ENCODE measurements around the gene HDHD2.
"Not testable (repeated sequence)": the region's sequence is repeated elsewhere in the genome, so short reads cannot be mapped to it uniquely, and the experiment has no call there.

HDHD2 gene, protein sequence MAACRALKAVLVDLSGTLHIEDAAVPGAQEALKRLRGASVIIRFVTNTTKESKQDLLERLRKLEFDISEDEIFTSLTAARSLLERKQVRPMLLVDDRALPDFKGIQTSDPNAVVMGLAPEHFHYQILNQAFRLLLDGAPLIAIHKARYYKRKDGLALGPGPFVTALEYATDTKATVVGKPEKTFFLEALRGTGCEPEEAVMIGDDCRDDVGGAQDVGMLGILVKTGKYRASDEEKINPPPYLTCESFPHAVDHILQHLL

DNA sequence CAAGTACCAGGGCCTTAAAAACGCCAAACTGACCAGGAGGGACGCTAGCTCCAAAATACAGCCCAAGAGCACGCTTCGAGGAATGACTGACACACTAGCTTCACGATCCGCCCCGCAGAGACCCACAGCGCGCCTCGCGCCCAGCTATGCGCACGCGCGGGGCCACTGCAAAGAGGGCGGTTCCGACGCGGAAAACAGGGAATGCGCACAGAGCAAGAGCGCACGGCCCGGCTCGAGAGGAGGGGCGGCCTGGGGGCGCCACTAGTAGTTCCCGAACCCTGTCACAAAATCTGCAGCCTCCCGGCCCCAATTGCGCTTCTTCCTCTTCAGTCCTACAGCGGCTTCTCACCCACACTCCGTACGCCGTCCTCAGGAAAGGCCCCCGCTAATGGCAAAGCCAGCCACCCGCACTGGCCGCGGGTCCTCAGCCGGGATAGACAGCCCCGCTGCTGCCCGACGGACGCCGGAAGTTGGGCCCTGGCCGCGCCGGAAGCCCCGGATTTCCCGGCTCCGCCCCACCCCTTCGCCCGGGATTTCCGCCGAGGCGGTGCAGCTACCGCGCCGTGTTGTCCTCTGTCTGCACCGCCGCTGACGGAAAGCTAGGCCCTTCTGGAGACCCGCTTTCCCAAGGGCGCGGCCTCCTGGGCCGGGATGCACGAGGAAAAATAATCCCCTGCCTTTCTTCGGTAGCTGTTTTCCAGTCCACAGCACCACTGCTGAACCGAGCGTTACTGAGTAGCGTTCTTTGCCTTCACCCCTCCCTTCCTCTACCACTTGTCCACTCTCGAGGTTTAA lies at the start of gene HDHD2:
Gene HDHD2, minus strand, starts transcription at position 472 of the 795 bp plus-strand sequence. CDS start 14,061 bp downstream, outside the sequence.
- DNase-seq: peak; percentile 84

DNA sequence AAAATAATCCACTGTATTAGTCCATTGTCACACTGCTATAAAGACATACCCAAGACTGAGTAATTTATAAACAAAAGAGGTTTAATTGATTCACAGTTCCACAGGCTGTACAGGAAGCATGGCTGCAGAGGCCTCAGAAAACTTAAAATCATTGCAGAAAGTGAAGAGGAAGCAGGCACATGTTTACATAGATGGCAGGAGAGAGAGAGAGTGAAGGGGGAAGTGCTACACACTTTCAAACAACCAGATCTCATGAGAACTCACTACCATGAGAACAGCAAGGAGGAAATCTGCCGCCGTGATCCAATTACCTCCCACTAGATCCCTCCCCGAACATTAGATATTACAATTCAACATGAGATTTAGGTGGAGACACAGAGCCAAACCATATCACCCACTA lies 45.7 kb upstream of the HDHD2 start:
- not testable (repeated sequence) for DNase-seq

DNA sequence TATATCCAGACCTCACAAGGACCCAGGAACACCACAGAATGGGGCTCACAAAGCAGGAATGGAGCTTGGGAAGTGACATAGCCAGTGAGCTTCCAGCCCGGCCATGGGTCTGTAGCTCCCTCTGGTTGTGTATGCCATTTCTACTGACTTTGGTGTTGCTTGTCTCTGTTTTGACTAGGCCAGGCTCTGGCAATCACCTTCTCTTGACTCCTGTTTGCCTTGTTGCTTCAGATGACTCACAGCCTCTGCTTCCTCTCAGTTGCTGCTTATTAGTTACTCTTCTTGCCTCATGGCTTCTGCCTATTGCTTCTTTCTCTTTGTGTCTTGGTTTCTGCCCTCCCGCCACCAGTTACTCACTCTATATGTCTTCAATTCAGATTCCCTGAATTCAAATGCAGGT lies 41.7 kb upstream of the HDHD2 start:
- DNase-seq: no peak

DNA sequence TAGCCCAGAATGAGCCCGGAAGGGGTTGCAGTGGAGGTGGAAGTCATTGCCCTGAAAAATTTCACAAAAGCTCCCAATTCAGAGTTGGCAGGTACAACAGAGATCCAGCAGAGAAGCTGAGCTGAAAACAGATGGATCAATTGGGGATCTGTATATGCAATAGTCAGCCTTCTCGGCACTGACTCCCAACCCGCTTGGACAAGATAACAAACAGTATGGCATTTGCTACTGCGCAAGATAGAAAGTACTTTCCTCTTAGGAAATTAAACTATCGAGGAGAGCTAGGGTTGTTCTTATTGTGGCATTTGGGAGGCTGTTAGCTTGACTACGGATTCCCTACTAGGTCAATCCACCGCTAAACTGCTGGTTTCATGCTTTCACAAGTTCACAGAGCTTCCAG lies 37.4 kb upstream of the HDHD2 start:
- no peak for DNase-seq

DNA sequence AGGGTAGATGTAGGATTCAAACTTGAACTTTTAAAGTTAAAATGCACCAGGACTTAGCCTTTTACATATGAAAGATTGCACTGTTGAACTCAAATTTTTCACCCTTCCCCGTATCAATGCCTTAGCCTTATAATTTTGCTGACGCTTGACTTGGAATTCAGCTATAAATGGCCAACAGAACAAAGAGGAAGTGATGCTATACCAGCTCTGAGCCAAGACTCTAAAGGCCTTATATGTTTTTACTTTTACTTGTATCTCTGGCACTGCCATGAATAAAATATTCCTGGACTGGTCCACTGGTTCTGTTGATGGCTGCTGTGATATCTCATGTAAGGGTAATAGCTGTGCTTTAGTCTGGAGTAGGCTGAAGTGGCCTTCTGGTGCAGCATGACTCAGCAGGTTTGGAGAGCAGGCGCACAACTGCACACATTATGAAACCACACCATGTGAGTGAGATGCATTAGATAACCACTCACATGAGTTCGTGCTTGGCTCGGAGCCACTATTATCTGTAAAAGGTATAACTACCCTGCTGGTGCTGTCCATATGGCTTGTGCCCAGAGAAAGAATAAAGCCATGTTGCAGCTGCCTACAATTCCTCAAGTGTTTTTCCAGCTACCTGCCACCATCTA lies 34.2 kb upstream of the HDHD2 start:
- no peak for DNase-seq

DNA sequence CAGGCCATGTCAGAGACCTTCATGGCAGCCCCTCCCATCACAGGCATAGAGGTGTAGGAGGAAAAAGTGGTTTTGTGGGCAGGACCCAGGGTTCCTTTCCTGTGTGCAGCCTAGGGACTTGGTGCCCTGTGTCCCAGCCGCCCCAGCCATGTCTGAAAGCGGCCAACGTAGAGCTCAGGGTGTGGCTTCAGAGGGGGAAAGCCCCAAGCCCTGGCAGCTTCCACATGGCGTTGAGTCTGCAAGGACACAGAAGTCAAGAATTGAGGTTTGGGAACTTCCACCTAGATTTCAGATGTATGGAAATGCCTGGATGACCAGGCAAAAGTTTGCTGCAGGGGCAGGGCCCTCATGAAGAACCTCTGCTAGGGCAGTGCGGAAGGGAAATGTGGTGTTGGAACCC lies 31.9 kb upstream of the HDHD2 start:
- not testable (repeated sequence) for DNase-seq

DNA sequence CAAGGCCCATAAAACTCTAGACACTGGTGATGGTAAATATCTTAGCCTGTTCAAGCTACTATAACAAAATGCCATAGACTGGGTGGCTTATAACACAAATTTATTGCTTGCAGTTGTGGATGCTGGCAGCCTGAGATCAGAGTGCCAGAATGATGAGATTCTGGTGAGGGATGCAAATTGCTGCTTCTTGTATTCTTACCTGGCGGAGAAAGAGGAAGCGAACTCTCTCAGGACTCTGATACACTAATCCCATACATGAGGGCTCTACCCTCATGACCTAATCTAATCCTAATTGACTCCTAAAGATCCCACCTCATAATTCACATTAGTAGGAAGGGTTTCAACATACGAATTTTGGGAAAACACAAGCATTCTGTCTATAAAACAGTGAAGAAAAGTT lies 30.5 kb upstream of the HDHD2 start:
- DNase-seq: no peak

DNA sequence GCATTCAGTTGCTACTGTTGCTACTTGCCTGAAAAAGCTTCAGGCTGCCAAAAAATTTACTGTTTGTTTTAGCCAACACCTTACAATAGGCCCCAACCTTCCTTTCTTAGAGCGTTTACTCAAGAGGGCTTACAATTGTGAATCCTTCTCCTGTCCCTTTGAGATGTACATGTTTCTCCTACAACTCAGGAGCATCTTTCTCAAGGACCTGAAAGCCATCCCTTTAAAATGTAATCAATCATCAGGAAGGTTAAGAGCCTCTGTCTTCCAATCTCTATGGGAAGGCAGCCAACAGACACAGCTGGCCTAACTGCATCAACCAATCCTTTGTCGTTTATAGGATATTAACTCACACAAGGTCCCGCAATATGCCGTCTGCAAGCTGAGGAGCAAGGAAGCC lies 29.2 kb upstream of the HDHD2 start:
- DNase-seq: no peak

DNA sequence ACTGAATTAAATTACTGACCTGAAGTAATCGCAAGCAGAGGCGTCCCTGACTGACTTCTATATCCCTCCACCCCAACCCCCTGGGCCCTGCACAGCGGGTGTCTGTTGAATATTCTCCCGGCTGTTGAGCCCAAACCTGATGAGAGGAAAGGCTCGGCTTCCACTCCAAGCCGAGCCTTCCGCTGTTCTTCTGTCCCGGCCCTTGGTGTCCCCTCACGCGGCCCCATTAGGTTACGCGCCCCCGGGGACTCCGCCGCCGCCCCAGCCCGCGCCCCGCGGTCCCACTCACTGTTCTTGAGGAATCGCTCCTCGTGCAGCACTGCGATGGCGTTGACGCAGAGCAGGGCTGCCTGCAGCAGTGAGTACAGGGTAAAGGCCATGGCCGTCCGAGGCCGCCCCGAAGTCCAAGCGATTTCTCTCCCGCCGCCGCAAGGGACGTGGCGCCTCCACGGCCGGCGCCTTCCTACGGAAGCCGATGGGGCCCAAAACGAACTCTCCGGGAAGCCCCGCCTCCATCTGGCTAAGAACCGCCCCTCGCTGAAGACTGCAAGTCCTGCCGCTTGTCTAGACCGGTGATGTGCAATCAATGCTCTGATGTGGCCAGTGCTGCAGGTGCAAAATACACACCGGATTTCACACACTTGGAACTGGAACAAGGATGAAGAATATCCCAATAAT lies 25.7 kb upstream of the HDHD2 start, which contains the start of gene IER3IP1:
Gene IER3IP1, minus strand, starts transcription at position 467 of the 678 bp plus-strand sequence. Its CDS starts 87 bp downstream, at position 380.
- peak; percentile 91 for DNase-seq

DNA sequence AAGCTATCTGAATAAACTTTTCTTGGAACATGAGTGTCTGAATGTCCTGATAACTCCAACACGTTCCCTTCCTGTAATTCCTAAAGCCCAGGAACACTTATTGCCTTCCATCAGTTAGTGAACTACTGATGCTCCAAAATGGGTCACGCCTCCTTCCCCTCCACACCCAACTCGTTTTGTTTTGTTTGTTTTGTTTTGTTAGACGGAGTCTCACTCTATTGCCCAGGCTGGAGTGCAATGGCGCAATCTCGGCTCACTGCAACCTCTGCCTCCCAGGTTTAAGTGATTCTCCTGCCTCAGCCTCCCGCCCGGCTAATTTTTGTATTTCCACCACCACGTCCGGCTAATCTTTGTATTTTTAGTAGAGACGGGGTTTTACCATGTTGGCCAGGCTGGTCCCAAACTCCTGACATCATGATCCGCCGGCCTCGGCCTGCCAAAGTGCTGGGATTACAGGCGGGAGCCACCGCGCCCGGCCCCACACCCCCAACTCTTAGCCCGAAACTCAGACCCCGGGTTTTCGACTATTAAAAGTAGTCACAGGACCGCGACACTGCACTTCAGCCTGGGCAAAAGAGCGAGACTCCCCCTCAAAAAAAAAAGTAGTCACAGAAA lies 25.1 kb upstream of the HDHD2 start:
- DNase-seq: no peak

DNA sequence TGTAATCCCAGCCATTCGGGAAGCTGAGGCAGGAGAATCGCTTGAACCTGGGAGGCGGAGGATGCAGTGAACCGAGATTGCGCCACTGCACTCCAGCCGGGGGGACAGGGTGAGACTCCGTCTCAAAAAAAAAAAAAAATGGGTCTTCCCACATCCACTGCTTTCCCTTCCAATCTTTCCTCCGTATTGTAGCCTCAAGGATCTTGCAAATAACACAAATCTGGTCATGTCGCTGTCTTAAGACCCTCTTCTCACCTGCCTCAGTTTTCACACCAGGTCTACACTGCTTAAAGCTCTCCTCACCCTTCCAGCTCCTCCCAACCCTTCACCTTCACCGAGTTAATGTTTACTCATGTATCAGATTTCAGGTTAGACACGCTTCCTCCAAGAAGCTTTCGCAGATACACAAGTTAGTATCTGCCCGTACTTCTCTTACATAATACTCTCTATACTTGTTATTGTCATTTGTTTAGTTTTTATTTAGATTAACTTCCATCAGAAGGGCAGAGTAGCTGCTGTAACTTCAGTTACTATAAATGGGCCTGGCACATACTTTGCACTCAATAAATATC lies 24.3 kb upstream of the HDHD2 start:
- DNase-seq: no peak

DNA sequence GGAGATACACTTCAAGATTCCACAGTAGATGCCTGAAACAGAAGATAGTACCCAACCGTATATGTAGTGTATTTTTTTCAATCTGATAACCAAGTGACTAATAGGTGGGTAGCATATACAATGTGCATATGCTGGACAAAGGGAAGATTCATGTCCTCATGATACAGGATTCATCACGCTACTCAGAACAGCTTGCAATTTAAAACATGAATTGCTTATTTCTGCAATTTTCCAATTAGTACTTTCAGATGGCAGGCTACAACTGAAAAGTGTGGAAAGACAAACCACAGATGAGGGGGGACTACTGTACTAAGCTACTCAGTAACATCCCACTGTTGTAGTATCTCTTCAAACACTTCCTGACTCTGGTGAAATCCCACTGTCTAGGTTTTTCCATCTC lies 22.2 kb upstream of the HDHD2 start:
- no peak for DNase-seq

DNA sequence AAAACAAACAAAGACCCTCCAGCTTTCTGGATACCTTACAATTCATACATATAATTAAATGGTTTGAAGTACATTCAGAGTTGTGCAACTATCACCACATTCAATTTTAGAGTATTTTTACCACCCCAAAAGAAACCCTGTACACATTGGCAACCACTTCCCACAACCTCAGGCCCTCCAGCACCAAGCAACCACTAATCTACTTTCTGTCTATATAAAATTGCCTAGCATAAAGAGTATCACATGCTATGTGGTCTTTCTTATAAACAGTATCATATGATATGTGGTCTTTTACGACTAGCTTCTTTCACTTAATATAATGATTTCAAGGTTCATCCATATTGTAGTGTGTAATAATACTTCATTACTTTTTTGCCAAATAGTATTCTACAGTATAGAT lies 18.6 kb upstream of the HDHD2 start:
- no peak for DNase-seq

DNA sequence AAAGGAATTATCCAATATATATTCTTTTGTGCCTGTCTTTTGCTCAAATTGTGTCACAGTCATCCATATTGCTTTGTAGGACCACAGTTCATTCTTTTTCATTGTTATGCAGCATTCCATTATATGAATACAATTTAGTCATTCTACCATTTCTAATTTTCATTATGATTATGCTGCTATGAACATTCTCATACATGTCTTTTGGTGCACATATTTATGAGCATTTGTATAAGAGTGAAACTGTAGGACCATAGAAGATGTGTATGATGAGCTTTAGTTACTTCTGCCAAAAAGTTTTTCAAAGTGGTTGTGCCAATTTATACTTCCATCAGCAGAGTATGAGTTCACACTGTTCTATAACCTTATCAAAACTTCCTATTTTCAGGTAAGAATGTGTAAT lies 18.2 kb upstream of the HDHD2 start:
- DNase-seq: no peak

DNA sequence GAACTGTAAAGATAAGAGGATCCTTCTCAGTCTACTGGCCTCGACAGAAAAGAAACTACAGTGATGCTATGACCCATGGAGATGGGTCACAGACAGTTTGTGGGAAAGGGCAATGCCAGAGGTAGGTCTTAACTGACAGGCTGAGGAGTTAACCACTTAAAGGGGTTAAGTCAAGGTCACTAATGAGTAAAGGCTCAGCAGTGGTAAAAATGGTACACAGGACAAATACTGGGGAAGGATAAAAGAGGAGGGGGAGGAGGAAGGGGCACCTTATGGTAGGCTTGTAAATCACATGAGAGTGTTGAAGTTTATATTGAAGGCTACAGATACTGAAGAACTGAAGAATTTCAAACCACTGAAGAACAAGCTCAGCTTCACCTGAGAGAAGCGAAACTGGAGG lies 16.0 kb upstream of the HDHD2 start:
- DNase-seq: no peak

DNA sequence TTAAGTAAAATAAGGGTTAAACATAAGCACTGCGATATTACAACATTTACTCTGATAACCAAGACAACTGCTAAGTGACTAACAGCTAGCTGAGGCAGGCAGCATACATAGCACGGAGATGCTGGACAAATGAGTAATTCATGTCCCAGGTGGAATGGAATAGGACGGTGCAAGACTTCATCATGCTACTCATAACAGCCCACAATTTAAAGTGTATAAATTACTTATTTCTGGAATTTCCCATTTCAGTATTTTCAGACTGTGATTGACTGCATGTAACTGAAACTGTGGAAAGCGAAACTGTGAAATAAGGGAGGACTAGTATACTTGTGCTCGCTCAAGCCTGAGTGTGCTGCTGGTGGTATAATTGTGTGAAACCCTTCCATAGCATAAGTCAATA lies 12.9 kb upstream of the HDHD2 start:
- DNase-seq: no peak

DNA sequence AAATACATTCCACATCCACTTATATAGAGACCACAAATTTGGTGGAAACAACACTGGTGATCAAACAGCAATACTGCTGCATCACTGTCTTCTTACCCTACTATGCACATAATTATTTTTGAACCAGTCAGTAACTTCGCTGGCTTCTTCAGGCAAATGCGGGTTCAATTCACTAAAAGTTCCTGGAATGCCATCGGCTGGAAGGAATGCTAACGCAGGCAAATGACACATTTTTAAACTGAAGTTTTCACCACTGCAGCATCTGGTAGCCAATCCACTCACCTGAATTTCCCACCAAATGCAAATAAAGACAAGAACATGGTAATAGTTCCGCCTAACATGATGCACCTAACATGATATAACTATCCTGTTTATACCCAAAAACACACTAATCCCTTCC lies 10.0 kb upstream of the HDHD2 start:
- DNase-seq: no peak

DNA sequence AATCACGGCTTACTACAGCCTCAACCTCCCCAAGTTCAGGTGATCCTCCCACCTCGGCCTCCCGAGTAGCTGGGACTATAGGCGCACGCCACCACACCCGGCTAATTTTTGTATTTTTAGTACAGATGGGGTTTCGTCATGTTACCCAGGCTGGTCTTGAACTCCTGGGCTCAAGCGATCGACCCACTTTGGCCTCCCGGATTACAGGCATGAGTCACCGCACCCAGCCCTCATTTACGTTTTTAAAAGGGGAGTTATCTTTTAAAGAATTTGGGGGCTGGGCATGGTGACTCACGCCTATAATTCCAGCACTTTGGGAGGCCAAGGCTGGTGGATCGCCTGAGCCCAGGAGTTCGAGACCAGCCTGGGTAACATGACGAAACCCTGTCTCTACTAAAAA lies 8.1 kb upstream of the HDHD2 start:
- DNase-seq: not testable (repeated sequence)

DNA sequence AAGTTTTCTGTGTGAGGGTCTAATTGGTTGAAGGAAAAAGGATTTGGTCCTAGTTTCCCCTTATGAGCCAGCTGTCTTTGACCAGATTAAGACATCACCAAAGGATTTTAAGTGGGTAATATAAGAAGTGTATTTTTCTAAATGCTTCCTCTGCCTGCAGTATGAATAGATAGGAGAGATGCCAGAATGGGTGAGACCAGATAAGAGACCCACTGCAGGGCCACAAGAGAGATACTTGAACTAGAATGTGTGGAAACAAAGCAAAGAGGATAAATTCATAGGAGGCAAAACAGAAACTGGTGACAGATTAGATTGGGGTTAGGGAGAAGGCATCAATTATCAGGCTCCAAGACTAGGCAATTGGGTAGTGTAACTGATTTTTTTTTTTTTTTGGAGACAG lies 1.1 kb upstream of the HDHD2 start:
- no peak for DNase-seq

DNA sequence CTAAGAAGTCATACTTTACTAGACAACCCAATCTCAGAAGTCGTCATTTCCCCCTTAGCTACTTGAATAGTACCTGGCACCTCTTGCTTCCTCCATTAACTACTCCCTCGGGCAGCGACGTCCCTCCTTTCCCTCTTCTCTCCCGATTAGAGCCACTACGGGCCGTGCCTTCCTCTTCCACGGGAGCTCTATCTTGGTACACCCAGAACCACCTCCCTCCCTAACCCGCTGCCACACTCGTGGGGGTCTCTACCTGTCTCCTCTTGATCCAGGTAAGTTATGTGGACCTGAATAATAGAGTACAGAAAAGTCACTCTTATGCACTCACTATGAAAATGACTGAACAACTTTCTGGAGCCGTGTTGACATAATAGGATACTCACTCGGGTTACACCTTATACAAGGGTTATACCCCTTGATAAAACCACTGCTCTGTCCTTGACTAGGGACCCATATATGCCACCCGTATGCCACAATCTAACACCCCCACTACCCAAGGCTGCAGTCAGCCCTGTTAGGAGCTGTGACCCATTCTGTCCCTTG lies 595 bp upstream of the HDHD2 start:
- DNase-seq: peak; percentile 36

DNA sequence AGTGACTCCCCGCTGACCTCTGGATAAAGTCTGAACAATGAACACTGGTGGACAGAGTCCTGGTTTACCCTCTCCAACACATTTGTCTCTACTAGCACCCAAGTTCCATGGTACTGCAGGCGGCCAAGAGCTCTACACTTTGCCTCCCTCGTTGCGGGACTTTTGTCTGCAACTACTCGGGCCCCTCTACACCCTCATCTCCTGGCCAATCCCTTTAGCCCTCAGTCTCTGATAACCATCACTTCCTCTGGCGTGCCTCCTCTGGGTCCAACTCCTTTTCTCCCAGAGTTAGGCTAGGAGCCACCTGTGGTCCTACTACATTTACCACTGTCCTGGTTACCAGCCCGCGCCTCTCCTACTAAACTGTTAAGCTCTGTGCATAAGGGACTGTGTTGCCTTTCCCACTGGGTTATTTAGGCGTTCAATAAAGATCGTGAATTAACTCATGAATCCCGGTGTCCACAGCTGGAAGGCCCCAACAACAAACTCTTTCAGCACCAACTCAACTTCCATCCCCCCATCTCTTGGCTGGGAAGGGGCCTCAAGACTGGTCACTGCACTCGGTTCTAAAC lies 757 bp downstream of the HDHD2 start:
- DNase-seq: no peak

DNA sequence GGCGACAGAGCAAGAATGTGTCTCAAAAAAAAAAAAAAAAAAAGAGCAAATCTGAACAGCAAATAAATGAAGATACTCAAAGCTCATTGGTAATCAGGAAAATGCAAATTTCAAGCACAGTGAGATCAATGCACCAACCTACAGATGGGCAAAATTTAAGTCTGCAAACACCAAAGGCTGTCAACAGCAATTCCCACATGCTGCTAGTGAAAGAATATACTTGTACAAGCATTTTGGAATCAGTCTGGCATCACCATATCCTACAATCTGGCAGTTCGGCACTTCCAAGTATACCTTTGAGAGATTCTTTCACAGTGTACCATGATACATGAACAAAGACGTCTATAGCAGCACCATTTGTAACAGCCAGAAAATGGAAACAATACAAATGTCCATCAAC lies 4.1 kb downstream of the HDHD2 start:
- no peak for DNase-seq
